Natural killer cell treated with Interleukin-12 subunit alpha and Interleukin-12 subunit beta and Interleukin-15 and Interleukin-18, amount 100 ng/mL, for 72 hours (primary cell): ENCODE results near the gene ZFAND5. TPM values are rescaled to one million over a fixed set of nuclear protein-coding genes. Genes with fewer than 3 reads are reported as not detected.

Experiments
- ATAC-seq, 2 donors: fragments of 150-1000 bp; cut with Tn5 transposase in 1 of 2; sonication (Bioruptor Pico), chemical (Tn5 transposase) in 1 of 2; 2 replicates each; pipeline ENCODE4 v1.10.0; 2021
- DNase-seq: peaks from one replicate; pipeline ENCODE4 v3.0.0; 2022; ENCODE audit warnings: low spot score
- H3K27ac Mint-ChIP-seq, 2 donors: 1 replicate in 1 of 2; 2 replicates in 1 of 2; pipeline ENCODE4 v1.8.0; 2022; ENCODE audit warnings: mixed read lengths in 2 of 2, mild to moderate bottlenecking in 1 of 2, moderate library complexity in 1 of 2
- H3K27me3 Mint-ChIP-seq, 2 donors: 1 replicate in 1 of 2; 2 replicates in 1 of 2; pipeline ENCODE4 v1.8.0; 2022; ENCODE audit warnings: mixed read lengths in 2 of 2
- H3K36me3 Mint-ChIP-seq: one replicate; pipeline ENCODE4 v1.8.0; 2022; ENCODE audit warnings: mixed read lengths
- H3K4me1 Mint-ChIP-seq, 2 donors: 1 replicate in 1 of 2; 2 replicates in 1 of 2; pipeline ENCODE4 v1.8.0; 2022; ENCODE audit warnings: low read depth in 2 of 2, mixed read lengths in 2 of 2, mild to moderate bottlenecking in 1 of 2
- H3K4me3 Mint-ChIP-seq: one replicate; pipeline ENCODE4 v1.8.0; 2022; ENCODE audit warnings: mixed read lengths
- H3K9me3 Mint-ChIP-seq: 2 replicates; pipeline ENCODE4 v1.8.0; 2022; ENCODE audit warnings: mixed read lengths
- total RNA-seq, 2 donors: library from RNA; stranded (reverse); gene quantifications; one replicate each; pipeline ENCODE4 v1.2.3, GENCODE V29; 2022

Gene ZFAND5
- total RNA-seq, 2 donors from 2014 or later = 102 to 115 TPM

DNA sequence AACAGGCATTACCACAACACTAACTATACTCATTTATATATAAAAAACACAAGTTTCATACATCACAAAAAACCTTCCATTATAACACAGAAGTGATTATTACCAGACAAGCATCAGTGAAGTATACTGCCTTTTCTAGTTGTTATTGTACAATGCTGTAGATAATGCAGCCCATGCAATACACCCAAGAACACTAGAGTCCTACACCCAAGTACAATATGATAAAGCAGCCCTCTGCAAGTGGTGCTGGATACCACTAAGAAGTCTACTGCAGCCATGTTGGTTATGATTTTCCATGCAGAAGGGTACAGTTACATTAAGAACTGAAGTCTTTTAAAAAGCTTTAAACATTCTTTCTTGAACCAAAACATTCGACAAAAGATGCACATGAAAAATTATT is 10.3 kb downstream of the ZFAND5 start:
- no peak overlapping the region for H3K4me3 Mint-ChIP-seq
- ATAC-seq = no peak
- no peak overlapping the region for H3K27ac Mint-ChIP-seq
- H3K27me3 Mint-ChIP-seq = no peaks in the 10 kb centered on the region
- H3K36me3 Mint-ChIP-seq = peaks cover 48% of the 10 kb centered on the region
- peaks cover 41 to 45% of the 10 kb centered on the region in 2 donors for H3K4me1 Mint-ChIP-seq
- no peak for DNase-seq
- H3K9me3 Mint-ChIP-seq = no peaks in the 10 kb centered on the region

GRCh38 chr9:72353455-72354116 is 11.4 kb downstream of the ZFAND5 start:
- peak overlapping the region in 1 of 2 donors; percentile 47 for H3K27ac Mint-ChIP-seq
- peaks cover 40% of the 10 kb centered on the region for H3K36me3 Mint-ChIP-seq
- DNase-seq = no peak

DNA sequence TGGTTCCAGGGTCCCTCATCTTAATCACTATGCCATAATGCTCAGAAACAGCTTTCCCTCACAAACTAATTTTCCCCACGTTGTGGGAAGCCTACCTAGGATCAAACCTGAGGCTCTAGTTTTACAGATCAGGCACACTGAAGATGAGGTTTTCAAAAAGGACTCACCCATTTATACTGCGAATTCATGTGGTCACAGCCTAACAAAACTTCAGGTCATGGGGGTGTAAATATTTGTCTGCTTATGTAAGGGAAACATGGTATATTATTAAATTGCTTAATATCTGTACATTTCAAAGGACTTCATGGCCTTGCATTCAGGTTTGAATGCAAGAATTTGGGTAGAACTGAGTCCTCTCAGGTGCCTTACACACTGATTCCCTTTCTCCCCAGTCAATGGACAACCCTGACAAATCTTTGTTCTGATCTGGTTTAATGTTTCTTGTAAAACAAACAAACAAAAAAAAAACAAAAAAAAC is 12.1 kb downstream of the ZFAND5 start:
- H3K4me1 Mint-ChIP-seq = peaks cover 30 to 33% of the 10 kb centered on the region in 2 donors
- no peak overlapping the region for H3K27ac Mint-ChIP-seq
- ATAC-seq (no peak), DNase-seq (no peak)
- peaks cover 35% of the 10 kb centered on the region for H3K36me3 Mint-ChIP-seq
- H3K27me3 Mint-ChIP-seq = no peaks in the 10 kb centered on the region
- no peak overlapping the region for H3K4me3 Mint-ChIP-seq
- H3K9me3 Mint-ChIP-seq = no peaks in the 10 kb centered on the region

More at GRCh38 chr9:72353455-72354116, 11.4 kb downstream of the ZFAND5 start:
- H3K27me3 Mint-ChIP-seq = no peaks in the 10 kb centered on the region
- H3K9me3 Mint-ChIP-seq = no peaks in the 10 kb centered on the region
- H3K4me1 Mint-ChIP-seq = peaks cover 36 to 37% of the 10 kb centered on the region in 2 donors
- no peak for ATAC-seq
- H3K4me3 Mint-ChIP-seq = no peak overlapping the region

- H3K27me3 Mint-ChIP-seq = no peaks in the 10 kb centered on the region
- no peak overlapping the region for H3K4me3 Mint-ChIP-seq
- DNase-seq = no peak
- ATAC-seq = no peak
- no peaks in the 10 kb centered on the region for H3K9me3 Mint-ChIP-seq
- H3K36me3 Mint-ChIP-seq = peaks cover 27% of the 10 kb centered on the region
- peaks cover 18 to 24% of the 10 kb centered on the region in 2 donors for H3K4me1 Mint-ChIP-seq
- peak overlapping the region in 1 of 2 donors; percentile 37 for H3K27ac Mint-ChIP-seq
Observed at GRCh38 chr9:72351538-72352453, 13.2 kb downstream of the ZFAND5 start.

GRCh38 chr9:72349911-72350310 is 15.1 kb downstream of the ZFAND5 start:
- no peak for ATAC-seq
- Mint-ChIP-seq H3K9me3 (no peaks in the 10 kb centered on the region), H3K27ac (peak overlapping the region in 1 of 2 donors; percentile 11), H3K36me3 (peaks cover 11% of the 10 kb centered on the region), H3K4me3 (no peak overlapping the region), H3K27me3 (no peaks in the 10 kb centered on the region), H3K4me1 (peaks cover 4 to 11% of the 10 kb centered on the region in 2 donors)
- no peak for DNase-seq

DNA sequence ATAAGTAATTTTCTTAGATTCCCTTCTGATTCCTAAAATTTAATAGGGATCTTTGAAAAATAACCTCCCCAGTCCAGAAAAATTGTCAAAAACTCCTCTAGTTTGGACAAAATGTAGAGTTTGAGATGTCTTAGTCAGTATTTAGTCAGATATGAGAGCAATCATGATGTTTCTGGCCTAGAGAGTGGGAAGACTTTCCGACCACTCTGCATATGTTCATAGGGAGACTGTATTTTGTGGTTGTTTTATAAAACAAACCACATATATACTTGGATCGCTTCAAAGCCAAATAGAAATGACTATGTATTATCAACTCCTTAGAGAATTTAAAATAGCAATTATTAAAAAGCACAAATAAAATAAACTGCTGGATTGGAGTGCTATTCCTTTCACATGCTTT is 15.8 kb downstream of the ZFAND5 start:
- DNase-seq = no peak
- Mint-ChIP-seq H3K27me3 (no peaks in the 10 kb centered on the region), H3K36me3 (peaks cover 8% of the 10 kb centered on the region), H3K4me3 (no peak overlapping the region), H3K27ac (peak overlapping the region in 1 of 2 donors; percentile 11), H3K4me1 (peaks cover 4 to 11% of the 10 kb centered on the region in 2 donors), H3K9me3 (no peaks in the 10 kb centered on the region)
- ATAC-seq = no peak

GRCh38 chr9:72346333-72346732 is 18.7 kb downstream of the ZFAND5 start:
- no peaks in the 10 kb centered on the region for H3K36me3 Mint-ChIP-seq
- H3K27ac Mint-ChIP-seq = no peak overlapping the region
- peaks cover 0 to 2% of the 10 kb centered on the region in 2 donors for H3K4me1 Mint-ChIP-seq
- H3K9me3 Mint-ChIP-seq = no peaks in the 10 kb centered on the region
- H3K27me3 Mint-ChIP-seq = no peaks in the 10 kb centered on the region
- no peak overlapping the region for H3K4me3 Mint-ChIP-seq
- no peak for ATAC-seq
- no peak for DNase-seq

GRCh38 chr9:72338631-72339030 is 26.4 kb downstream of the ZFAND5 start:
- Mint-ChIP-seq H3K4me3 (no peak overlapping the region), H3K27ac (no peak overlapping the region), H3K4me1 (no peaks in the 10 kb centered on the region), H3K9me3 (no peaks in the 10 kb centered on the region), H3K36me3 (no peaks in the 10 kb centered on the region), H3K27me3 (no peaks in the 10 kb centered on the region)
- no peak for ATAC-seq
- no peak for DNase-seq

- no peaks in the 10 kb centered on the region for H3K36me3 Mint-ChIP-seq
- no peak overlapping the region for H3K4me3 Mint-ChIP-seq
- ATAC-seq (no peak), DNase-seq (no peak)
- H3K4me1 Mint-ChIP-seq = no peaks in the 10 kb centered on the region
- H3K27ac Mint-ChIP-seq = no peak overlapping the region
- H3K9me3 Mint-ChIP-seq = no peaks in the 10 kb centered on the region
- no peaks in the 10 kb centered on the region for H3K27me3 Mint-ChIP-seq
Observed at GRCh38 chr9:72337286-72337685, 27.7 kb downstream of the ZFAND5 start.

DNA sequence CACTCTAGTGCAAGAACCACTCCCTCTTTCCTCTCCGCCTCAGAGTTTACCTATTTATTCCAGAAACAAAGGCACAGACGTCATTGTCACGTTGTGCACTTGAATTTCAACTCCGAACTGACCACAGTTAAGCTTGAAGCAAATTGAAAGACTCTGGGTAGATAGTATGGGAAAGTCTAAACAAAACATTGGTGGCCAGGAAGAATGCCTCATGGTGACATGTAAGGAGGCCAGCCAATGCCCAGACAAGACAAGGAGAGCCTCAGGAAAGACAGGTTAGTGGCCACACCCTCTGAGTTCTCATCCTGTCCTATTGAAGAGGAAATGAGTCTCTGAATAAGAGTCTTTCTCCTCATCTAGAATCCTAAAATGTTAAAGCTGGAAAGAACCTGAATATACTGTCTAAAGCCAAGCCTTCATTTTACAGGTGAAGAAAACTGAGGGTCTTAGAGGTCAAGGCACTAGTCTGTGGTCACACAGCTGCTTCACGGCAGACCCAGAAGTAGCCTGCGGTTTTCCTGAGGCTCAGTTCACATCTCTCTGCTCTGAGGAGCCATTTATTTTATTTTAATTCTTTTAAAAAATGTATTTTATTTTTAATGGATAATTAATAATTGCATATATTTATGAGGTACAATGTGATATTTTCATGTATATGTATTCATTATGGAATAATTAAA is 30.2 kb downstream of the ZFAND5 start:
- H3K9me3 Mint-ChIP-seq = no peaks in the 10 kb centered on the region
- no peaks in the 10 kb centered on the region for H3K27me3 Mint-ChIP-seq
- H3K4me3 Mint-ChIP-seq = no peak overlapping the region
- no peak for DNase-seq
- no peak for ATAC-seq
- peaks cover 0 to 3% of the 10 kb centered on the region in 2 donors for H3K4me1 Mint-ChIP-seq
- no peak overlapping the region for H3K27ac Mint-ChIP-seq
- no peaks in the 10 kb centered on the region for H3K36me3 Mint-ChIP-seq

- Mint-ChIP-seq H3K9me3 (no peaks in the 10 kb centered on the region), H3K4me3 (no peak overlapping the region), H3K36me3 (no peaks in the 10 kb centered on the region), H3K27me3 (no peaks in the 10 kb centered on the region), H3K4me1 (peaks cover 0 to 3% of the 10 kb centered on the region in 2 donors), H3K27ac (no peak overlapping the region)
- no peak for ATAC-seq
- no peak for DNase-seq
Observed at GRCh38 chr9:72333709-72334108, 31.3 kb downstream of the ZFAND5 start.

- H3K4me1 Mint-ChIP-seq = peaks cover 0 to 3% of the 10 kb centered on the region in 2 donors
- ATAC-seq (no peak), DNase-seq (no peak)
- no peak overlapping the region for H3K4me3 Mint-ChIP-seq
- H3K27ac Mint-ChIP-seq = no peak overlapping the region
- no peaks in the 10 kb centered on the region for H3K9me3 Mint-ChIP-seq
- H3K36me3 Mint-ChIP-seq = no peaks in the 10 kb centered on the region
- no peaks in the 10 kb centered on the region for H3K27me3 Mint-ChIP-seq
Observed at GRCh38 chr9:72333197-72333596, 31.8 kb downstream of the ZFAND5 start.

DNA sequence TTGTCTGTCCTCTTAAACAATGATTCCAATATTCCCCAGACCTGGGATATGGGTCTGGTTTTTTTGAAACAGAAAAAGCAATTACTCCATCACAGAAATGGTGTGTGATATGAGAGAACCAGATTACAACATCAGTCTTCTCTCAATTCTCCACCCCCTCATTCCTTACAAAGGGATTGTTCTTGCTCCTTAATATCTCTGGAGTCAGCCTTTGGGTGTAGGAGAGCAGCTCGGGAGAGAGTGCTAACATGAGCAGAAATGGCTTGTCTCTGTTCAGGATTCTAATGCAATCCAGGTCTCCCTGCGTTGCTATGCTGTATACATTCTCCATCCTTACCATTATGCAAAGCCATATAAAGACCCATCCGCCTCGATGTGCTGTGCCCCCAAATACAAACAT is 32.7 kb downstream of the ZFAND5 start:
- ATAC-seq = no peak
- Mint-ChIP-seq H3K27me3 (no peaks in the 10 kb centered on the region), H3K4me3 (no peak overlapping the region), H3K27ac (no peak overlapping the region), H3K9me3 (no peaks in the 10 kb centered on the region), H3K4me1 (peaks cover 0 to 3% of the 10 kb centered on the region in 2 donors), H3K36me3 (no peaks in the 10 kb centered on the region)
- DNase-seq = no peak
